Fibroblast of the conjunctiva (primary cell): ENCODE results near the gene CERS6.
"Not testable (repeated sequence)": the region's sequence is repeated elsewhere in the genome, so short reads cannot be mapped to it uniquely, and the experiment has no call there.

Experiments
- DNase-seq: peaks from one replicate; pipeline ENCODE4 v3.0.0-alpha.2; 2010; ENCODE audit warnings: low read depth

CERS6 gene, protein sequence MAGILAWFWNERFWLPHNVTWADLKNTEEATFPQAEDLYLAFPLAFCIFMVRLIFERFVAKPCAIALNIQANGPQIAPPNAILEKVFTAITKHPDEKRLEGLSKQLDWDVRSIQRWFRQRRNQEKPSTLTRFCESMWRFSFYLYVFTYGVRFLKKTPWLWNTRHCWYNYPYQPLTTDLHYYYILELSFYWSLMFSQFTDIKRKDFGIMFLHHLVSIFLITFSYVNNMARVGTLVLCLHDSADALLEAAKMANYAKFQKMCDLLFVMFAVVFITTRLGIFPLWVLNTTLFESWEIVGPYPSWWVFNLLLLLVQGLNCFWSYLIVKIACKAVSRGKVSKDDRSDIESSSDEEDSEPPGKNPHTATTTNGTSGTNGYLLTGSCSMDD

DNA sequence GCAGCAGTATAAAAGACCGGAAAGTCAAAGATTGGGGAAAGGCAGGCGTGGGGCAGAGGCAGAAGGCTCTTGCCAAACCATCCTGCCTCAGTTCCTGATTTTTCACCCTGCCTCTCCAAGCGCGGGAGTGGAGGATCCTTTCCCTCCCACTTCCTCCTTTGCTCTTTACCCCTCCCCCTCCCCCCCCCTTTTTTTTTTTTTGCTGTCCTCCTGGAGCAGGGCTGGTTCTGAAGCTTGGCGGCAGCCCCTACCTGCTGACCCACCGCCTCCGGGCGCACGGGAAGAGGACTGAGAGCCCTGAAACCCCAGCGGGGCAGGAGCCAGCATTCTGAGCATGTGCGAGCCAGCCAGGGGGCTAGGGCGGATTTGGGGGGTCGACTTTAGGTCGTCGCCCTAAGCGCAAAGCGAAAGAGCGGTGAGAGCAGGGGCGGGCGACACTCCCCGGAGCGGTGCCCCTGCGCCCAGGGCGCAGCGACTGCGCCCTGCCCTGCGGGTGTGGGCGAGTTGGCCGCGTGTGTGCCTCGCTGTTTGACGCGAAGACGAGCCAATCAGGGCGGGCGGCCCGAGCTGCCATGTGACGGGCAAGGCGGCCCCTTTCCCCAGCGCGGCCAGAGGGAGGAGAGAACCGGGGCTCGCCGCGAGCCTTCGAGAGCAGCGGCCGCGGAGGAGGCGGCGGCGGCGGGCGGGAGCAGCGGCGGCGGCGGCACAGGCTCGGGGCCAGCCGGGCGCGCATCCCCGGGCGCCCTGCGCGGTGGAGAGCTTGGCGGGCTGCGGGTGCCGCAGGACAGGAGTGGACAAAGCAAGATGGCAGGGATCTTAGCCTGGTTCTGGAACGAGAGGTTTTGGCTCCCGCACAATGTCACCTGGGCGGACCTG is at the start of gene CERS6:
Gene CERS6 (plus strand): TSS at position 628 of the 876 bp plus-strand sequence. CDS start 177 bp downstream, at position 805.
- DNase-seq: peak; percentile 84

DNA sequence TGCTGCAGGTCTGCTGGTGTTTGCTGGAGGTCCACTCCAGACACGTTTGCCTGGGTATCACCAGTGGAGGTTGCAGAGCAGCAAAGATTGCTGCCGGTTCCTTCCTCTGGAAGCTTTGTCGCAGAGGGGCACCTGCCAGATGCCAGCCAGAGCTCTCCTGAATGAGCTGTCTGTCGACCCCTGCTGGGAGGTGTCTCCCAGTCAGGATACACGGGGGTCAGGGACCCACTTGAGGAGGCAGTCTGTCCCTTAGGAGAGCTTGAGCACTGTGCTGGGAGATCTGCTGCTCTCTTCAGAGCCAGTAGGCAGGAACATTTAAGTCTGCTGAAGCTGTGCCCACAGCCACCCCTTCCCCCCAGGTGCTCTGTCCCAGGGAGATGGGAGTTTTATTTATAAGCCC is 43.8 kb upstream of the CERS6 start:
- not testable (repeated sequence) for DNase-seq

DNA sequence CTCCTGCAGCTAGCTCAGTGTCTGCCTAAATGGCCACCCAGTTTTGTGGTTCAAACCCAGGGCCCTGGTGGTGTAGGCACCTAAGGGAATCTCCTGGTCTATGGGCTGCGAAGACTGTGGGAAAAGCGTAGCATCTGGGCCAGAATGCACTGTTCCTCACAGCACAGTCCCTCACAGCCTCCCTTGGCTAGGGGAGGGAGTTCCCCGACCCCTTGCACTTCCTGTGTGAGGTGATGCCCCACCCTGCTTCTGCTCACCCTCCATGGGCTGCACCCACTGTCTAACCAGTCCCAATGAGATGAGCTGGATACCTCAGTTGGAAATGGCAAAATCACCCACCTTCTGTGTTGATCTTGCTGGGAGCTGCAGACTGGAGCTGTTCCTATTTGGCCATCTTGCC is 43.0 kb upstream of the CERS6 start:
- DNase-seq: not testable (repeated sequence)

DNA sequence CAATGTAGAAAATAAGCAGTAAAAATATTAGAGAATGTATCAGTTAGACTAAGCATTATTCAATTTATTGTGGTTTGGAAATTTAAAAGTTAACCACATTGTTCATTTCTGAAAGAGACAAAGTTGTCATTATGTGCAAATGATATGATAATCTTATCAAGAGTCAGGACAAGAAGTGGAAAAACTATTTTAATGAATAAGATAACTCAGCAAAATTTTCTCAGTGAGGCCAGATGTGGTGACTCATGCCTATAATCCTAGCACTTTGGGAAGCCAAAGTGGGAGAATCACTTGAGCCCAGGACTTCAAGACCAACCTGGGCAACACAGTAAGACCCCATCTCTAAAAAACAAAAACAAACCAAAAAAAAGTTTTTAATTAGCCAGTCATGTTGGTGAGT is 39.5 kb upstream of the CERS6 start:
- DNase-seq: no peak

DNA sequence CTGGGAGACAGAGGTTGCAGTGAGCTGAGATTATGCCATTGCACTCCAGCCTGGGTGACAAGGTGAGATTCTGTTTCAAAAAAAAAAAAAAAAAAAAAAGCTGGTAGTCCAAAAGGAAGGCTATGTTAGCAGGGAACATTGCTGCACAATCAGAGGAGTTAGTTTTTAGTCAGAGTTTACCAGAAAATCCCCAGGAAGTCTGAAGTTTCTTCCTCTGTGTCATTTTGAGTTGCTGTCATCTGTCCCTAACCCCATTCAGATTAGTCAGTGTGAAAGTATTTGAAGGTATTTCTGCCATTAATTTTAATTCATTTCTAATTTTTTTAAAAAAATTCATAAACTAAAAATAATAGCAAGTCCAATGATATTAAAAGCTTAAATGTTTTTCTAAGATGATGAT is 33.5 kb upstream of the CERS6 start:
- no peak for DNase-seq

DNA sequence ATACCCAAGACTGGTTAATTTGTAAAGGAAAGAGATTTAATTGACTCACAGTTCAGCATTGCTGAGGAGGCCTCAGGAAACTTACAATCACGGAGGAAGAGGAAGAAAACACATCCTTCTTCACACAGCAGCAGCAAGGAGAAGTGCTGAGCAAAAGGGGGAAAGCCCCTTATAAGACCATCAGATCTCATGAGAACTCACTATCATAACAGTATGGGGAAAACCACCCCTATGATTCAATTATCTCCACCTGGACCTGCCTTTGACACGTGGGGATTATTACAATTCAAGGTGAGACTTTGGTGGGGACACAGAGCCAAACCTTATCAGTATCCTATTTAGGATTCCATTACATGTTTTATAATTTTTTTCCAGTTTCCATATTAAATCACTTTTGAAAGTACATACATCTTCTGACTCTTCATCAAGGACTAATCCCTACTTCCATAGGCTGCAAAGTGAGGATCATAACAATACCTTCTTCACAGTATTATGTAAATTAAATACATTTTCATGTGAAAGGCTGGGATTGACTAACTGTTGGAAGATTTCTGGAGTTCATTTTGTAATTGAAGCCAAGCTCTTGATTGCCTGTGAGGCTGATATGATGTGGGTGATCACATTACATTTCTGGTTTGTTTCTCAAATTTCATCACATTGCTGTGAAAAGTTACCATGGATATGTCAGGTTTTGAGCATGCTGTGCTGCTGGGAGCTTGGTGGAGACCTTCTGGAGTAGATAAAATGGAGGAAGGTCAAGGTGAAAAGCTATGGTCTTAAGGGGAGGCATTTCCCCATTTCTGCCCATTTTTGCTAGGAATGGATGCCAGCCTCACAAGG is 31.7 kb upstream of the CERS6 start:
- peak; percentile 49 for DNase-seq

DNA sequence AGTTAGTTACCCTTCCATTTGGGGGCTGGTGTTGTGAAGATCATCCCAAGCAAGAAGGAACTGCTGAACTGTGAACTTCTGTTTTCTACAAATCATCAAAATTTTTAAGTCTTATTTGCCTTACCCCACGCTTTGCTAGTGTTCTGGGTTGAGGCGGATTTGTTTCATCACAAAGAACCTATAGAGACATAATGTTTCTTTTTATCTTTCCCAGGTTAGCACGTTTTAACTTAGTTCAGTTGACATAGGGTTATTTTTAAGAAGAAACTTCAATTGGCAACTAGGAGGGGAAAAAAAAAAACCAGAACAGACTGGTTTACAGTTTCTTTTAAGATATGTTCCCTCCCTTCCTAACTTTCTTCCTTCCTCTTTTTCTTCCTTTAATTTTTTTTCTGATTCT is 31.1 kb upstream of the CERS6 start:
- DNase-seq: no peak

DNA sequence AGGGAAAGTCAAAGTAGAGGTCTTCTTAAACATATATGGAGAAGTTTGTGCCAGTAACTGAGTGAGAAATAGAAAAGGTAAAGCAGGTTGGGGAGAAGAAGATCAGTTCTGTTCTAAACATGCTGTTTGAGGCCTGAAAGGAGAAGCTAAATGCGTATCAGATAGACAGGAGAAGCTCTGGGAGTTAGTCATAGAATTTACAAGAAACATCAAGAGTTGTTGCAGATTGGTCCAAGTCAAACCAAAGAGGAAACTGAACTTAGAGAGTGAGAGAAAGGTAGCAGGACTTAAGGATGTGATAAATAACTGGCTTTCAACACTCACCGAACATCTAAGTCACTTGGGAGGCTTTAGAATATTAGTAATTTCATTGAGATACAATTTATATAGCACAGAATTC is 29.2 kb upstream of the CERS6 start:
- no peak for DNase-seq

DNA sequence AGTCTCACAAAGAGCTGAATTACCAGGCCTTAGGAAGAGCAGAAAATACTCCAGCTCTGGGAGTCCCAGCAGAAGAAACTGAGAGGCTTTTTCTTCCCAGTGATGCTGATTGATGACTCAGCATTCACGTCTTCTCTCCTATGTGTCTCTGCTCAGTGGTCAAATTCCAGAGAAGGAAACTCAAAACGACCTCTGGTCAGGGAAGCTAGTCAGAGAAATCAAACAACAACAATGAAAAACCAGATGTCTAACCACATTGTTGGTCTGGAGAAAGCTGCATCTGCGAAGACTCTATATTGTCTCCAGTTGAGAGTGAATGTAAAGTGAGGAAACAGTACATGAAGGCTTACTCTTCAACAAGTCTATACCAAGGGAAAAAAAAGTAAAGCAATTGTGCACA is 28.6 kb upstream of the CERS6 start:
- peak; percentile 68 for DNase-seq

DNA sequence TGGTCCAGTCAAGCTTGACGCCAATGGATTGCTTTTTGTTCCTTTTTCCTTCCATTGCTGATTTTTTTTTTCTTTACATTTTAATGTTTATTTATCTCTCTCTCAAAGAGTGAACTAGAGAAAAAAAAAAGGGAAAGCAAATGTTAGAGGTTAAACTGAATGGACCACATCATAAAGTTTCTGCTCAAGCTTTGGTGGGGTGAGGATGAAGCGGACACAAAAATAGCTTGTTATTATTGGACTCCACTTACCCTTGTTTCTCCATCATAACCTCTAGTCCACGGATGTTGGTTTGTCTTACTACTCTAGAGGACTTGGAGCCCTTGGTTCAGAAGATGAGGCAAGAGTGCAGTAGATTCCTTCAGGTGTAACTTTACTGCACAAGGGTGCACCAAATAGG is 27.6 kb upstream of the CERS6 start:
- no peak for DNase-seq

DNA sequence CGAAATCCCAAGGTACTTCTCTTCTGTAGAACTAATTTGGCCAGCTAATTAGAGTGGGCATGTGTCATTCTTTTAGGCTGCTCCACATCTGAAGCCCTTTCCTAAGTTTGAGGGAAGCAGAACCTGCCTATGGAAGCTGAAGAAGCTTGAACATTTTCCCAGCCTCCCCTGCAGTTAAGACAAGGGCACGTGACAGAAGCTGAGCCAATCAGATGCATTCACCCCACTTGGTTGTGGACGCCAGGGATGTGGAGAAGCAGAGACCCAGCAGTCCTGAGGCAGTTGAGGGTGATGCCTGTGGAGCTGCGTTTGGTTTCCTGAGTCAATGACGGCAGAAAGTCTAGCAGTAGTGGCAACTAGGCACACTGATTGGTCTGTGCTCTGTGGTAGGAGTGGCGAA is 26.1 kb upstream of the CERS6 start:
- DNase-seq: no peak

DNA sequence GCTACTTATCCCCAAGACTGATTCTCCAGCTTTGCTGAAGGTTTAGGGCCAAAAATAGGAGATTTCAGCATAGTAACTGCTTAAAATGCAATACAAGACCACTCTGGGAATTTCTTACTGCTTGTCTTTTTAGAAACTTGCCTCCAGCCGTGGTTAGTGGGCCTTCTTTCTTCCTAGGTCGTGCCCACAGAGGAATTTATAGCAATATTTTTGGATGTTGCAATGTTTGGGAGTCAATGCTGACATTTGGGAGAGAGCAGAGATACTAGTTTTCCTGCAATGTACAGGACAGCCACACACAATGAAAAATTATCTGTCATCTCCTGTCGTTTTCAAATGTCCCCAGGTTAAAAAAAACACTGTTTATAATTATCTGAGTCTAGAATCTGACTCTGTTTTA is 25.6 kb upstream of the CERS6 start:
- DNase-seq: no peak

DNA sequence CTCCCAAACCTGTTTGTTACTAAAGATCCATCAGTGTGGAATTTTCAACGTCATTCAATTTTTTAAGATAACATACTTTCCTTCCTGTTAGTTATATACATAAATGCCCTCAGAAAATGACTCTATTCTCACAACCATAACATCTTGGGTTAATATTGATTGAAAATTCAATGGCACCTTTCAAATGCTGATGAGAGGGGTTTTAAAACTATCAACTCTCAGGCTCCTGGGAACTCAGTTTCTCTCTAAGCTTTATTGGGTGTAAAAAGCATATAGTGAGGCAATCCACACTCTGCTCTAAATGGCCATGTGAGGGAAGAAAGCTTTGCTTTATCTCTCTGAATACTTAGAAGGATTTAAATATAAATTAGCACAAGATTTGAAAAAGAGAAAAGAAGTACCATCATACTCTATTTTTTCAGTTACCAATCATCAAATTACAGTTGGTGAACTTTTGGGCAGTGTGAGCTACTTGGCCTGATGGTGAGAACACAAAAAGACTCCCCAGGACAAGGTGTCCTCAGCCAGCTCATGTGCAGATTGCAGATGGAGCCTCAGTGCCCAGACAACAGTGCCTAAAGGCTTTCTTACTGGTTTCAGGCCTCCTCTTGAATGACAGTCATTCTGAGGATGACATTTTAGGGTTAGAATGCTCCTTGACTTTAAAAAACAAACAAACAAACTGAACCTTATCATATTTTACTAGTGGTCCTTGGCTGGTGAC is 24.6 kb upstream of the CERS6 start:
- no peak for DNase-seq

DNA sequence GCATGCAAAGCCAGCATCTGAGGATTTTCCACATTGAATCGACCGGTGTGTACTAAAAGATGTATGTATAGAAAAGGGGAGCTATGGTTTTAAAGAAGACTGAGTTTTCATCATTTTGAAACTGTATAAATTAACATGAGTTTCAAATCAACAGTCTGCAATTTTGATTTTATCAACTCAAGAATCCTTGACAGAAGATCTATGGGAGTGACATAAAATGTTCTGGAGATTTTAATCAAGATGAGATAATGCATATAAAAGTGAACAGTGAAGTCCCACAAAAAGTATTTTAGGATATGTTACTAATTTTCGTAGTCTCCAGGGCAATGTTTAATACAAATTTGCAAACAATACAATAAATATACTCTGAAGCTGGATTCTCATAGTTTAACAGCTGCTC is 24.0 kb upstream of the CERS6 start:
- DNase-seq: no peak

DNA sequence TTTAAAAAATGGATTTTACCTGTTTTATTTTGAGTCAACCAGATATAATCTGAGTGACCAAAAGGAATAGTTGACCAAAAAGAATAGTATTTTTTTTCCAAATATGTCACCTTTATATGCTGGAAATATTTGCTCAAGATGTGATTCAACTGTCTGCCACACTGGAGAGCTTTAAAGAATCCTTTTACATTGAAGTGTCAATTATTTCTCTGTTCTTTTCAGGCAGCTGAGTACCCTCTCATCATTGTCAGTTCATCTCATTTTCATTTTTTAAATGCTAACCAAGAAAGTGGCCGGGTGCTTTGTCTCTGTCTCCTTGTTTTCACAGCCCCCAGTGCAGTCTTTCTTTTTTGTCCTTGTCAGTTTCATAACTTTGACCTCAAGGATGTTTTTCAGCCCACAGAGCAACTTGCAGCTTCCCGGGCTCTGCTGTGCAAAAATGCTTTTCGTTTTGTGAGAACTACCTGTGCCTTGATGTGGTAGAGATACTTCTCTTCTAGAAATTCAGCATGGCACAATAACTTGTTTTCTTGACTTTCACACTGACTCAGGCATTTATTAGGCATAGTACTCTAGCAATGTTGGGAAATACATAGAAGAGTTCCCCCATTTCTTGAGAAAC is 23.4 kb upstream of the CERS6 start:
- DNase-seq: no peak

DNA sequence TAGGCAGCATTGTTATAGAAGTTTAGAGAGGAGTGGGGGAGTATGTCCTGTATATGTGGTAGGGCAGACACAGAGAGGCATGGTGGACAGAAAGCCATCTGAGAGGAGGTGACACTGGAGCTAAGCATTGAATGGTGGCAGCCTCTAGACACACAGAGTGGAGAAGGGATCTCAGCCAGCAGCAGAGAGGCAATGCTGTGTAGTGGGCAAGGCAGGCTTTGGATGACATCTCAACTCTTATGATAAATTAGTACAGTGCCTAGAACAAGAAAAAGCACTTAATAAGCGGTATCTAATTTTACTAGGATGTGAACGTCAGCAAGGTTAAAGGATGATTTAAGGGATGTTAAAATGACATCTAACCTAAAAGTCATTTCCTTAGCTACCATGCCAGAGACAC is 22.5 kb upstream of the CERS6 start:
- no peak for DNase-seq

DNA sequence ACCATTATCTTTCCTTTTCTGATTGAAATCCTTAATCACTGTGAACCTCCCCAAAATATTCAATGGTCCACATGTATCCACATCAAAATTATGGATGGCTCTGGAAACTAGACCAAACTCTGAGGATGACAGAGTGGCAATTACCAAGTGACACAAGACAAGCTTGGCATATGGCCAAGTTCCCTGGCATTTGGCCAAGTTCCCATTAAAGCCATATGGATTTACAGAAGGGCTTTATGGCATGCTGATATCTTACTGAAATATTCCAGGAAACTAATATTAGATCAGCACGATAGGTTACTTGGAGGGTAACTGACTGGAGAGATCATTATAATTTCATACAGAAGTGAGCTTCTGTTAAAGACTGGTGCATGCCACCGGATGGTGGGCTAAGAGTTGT is 21.9 kb upstream of the CERS6 start:
- no peak for DNase-seq

DNA sequence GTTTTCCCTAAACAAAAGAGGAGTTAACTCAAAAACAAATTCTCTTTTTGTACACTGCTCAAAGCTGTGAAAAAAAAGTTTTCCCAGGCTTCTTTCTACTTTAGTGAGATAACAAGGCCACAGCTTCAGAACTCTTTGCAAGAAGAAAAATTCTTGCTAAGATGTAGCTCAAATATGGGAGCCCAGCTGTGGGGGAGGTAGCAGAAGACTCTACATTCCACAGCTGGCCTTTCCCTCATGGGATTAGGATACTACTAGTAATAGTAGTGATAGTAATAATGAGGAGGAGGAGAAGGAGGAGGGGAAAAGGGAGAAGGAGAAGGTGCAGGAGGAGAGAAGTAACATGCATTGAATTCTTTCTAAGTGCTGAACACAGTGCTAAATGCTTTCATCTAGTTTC is 19.2 kb upstream of the CERS6 start:
- DNase-seq: no peak

DNA sequence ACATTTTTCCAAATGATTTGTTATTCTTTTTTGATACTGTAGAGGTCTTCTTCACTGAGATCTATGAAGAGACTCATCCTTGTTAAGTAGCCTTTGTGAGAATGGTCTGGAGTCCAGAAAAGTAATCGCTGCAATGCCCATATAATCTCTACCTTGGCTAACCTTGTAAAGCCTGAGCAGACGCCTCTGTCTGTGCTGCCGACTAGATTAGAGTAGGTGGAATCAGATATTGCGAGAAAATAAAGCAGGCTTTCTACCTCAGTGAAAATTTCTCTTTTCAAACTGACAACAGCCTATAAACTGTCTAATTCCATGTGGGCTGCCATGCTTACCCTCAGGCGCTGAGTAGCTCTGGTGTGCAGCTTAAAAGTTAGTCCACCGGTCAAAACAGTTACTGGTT is 17.5 kb upstream of the CERS6 start:
- no peak for DNase-seq

DNA sequence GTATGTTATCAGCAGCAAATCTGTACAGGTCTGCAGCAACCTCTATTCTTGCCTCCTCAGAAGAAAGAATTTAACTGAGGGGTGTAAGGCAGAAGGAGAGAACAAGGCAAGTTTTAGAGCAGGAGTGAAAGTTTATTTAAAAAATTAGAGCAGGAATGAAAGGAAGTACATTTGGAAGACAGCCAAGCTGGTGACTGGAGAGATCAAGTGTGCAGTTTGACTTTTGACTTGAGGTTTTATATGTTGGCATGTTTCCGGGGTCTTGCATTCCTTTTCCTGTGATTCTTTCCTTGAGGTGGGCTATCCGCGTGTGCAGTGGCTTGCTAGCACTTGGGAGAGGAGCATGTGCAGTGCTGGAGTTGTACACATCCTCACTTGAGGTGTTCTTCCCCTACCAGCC is 16.5 kb upstream of the CERS6 start:
- DNase-seq: no peak

DNA sequence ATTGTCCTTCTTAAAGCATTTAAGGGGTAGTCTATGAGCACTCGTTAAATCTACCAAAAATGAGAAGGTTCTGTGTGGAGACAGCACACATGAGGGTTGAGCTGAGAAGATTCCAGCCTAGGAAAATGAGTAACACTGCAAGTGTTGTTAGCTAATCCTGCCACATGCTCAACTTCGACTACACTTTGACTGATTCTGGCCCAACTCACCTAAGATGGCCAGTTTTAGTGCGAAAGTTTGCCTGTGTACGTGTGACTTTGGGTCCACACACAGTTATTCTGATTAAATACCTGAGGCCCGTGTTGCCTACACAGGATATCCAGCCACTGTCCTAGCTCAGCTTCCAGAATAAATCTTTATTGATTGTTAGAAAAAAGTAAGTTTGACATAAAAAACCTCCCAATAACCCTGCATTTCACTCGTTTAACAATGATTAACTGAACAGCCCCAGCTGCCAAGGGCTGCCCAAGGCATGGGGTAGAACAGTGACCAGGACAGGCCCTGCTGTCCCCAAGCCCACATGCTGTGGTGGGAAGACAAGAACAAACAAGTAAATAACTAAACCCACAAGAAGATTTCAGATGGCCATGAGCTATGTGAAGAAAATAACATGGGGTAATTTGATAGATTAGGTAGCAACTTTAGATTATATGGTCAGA is 14.7 kb upstream of the CERS6 start:
- no peak for DNase-seq
